T-helper 2 cell treated with Interferon-gamma antibody and Interleukin-4, amounts not matched to agents 5 μg/mL and 100 μg/mL, for 36 hours (primary cell): ENCODE measurements around the gene ING4.
A peak's percentile ranks its signal among the peaks of the same experiment; 100 is the strongest.

ENCODE experiments used
- DNase-seq: peaks from one replicate; pipeline ENCODE4 v3.0.0; 2021; ENCODE audit warnings: low spot score
- H3K27ac Mint-ChIP-seq: one replicate; pipeline ENCODE4 v1.8.0; 2021; ENCODE audit warnings: mild to moderate bottlenecking, mixed read lengths
- H3K27me3 Mint-ChIP-seq: one replicate; pipeline ENCODE4 v1.8.0; 2021; ENCODE audit warnings: low read depth, mixed read lengths
- H3K36me3 Mint-ChIP-seq: one replicate; pipeline ENCODE4 v1.8.0; 2021; ENCODE audit warnings: low read depth, mixed read lengths
- H3K4me1 Mint-ChIP-seq: one replicate; pipeline ENCODE4 v1.8.0; 2021; ENCODE audit warnings: low read depth, mixed read lengths
- H3K4me3 Mint-ChIP-seq: one replicate; pipeline ENCODE4 v1.8.0; 2022; ENCODE audit warnings: mild to moderate bottlenecking, moderate library complexity, mixed read lengths
- H3K9me3 Mint-ChIP-seq: one replicate; pipeline ENCODE4 v1.8.0; 2021; ENCODE audit warnings: mixed read lengths

Gene ING4

GRCh38 chr12:6695313-6696045, 32.6 kb upstream of the ING4 start:
- H3K36me3 Mint-ChIP-seq: no peaks in the 10 kb centered on the region
- no peak for DNase-seq
- H3K27me3 Mint-ChIP-seq: peaks cover 20% of the 10 kb centered on the region
- no peak overlapping the region for H3K27ac Mint-ChIP-seq
- H3K9me3 Mint-ChIP-seq: no peaks in the 10 kb centered on the region
- peaks cover 8% of the 10 kb centered on the region for H3K4me1 Mint-ChIP-seq
- H3K4me3 Mint-ChIP-seq: no peak overlapping the region

GRCh38 chr12:6694701-6695100, 31.8 kb upstream of the ING4 start:
- no peak for DNase-seq
- H3K36me3 Mint-ChIP-seq: no peaks in the 10 kb centered on the region
- peaks cover 11% of the 10 kb centered on the region for H3K4me1 Mint-ChIP-seq
- no peak overlapping the region for H3K4me3 Mint-ChIP-seq
- H3K9me3 Mint-ChIP-seq: no peaks in the 10 kb centered on the region
- H3K27me3 Mint-ChIP-seq: peaks cover 18% of the 10 kb centered on the region
- no peak overlapping the region for H3K27ac Mint-ChIP-seq

- H3K36me3 Mint-ChIP-seq: no peaks in the 10 kb centered on the region
- no peak for DNase-seq
- H3K27ac Mint-ChIP-seq: no peak overlapping the region
- peaks cover 10% of the 10 kb centered on the region for H3K27me3 Mint-ChIP-seq
- no peaks in the 10 kb centered on the region for H3K9me3 Mint-ChIP-seq
- peaks cover 6% of the 10 kb centered on the region for H3K4me1 Mint-ChIP-seq
- H3K4me3 Mint-ChIP-seq: no peak overlapping the region
Measured at GRCh38 chr12:6693832-6694355, 31.0 kb upstream of the ING4 start.

GRCh38 chr12:6692888-6693287, 30.0 kb upstream of the ING4 start:
- Mint-ChIP-seq H3K27ac (no peak overlapping the region), H3K4me1 (peaks cover 10% of the 10 kb centered on the region), H3K36me3 (peaks cover 5% of the 10 kb centered on the region), H3K4me3 (no peak overlapping the region), H3K9me3 (no peaks in the 10 kb centered on the region), H3K27me3 (peaks cover under 1% of the 10 kb centered on the region)
- no peak for DNase-seq

GRCh38 chr12:6691473-6691872, 28.6 kb upstream of the ING4 start:
- H3K4me3 Mint-ChIP-seq: no peak overlapping the region
- no peaks in the 10 kb centered on the region for H3K27me3 Mint-ChIP-seq
- DNase-seq: no peak
- no peak overlapping the region for H3K27ac Mint-ChIP-seq
- peaks cover 18% of the 10 kb centered on the region for H3K36me3 Mint-ChIP-seq
- no peaks in the 10 kb centered on the region for H3K9me3 Mint-ChIP-seq
- peaks cover 24% of the 10 kb centered on the region for H3K4me1 Mint-ChIP-seq

GRCh38 chr12:6688999-6689882, 26.3 kb upstream of the ING4 start, which contains the start of gene ZNF384:
Gene ZNF384 (minus strand): TSS chr12:6689375. CDS start chr12:6679520, 9,855 bp downstream.
- Mint-ChIP-seq H3K36me3 (peaks cover 29% of the 10 kb centered on the region), H3K27me3 (no peaks in the 10 kb centered on the region), H3K4me1 (peaks cover 40% of the 10 kb centered on the region), H3K4me3 (peak within 1 kb of the TSS; percentile 98), H3K9me3 (no peaks in the 10 kb centered on the region), H3K27ac (peak within 1 kb of the TSS; percentile 96)
- DNase-seq: peak; percentile 94

GRCh38 chr12:6688543-6688998, 25.7 kb upstream of the ING4 start:
- DNase-seq: no peak
- Mint-ChIP-seq H3K4me1 (peaks cover 40% of the 10 kb centered on the region), H3K36me3 (peaks cover 32% of the 10 kb centered on the region), H3K27ac (peak overlapping the region; percentile 96), H3K4me3 (peak overlapping the region; percentile 98), H3K27me3 (no peaks in the 10 kb centered on the region), H3K9me3 (no peaks in the 10 kb centered on the region)

GRCh38 chr12:6685814-6686213, 22.9 kb upstream of the ING4 start:
- Mint-ChIP-seq H3K27me3 (no peaks in the 10 kb centered on the region), H3K9me3 (no peaks in the 10 kb centered on the region), H3K4me3 (no peak overlapping the region), H3K27ac (no peak overlapping the region), H3K4me1 (peaks cover 37% of the 10 kb centered on the region), H3K36me3 (peaks cover 46% of the 10 kb centered on the region)
- DNase-seq: no peak

- Mint-ChIP-seq H3K9me3 (no peaks in the 10 kb centered on the region), H3K4me3 (peak overlapping the region; percentile 1), H3K27me3 (no peaks in the 10 kb centered on the region), H3K36me3 (peaks cover 46% of the 10 kb centered on the region), H3K4me1 (peaks cover 34% of the 10 kb centered on the region), H3K27ac (no peak overlapping the region)
- peak; percentile 32 for DNase-seq
Measured at GRCh38 chr12:6684609-6685008, 21.7 kb upstream of the ING4 start.

GRCh38 chr12:6676962-6677361, 14.0 kb upstream of the ING4 start:
- Mint-ChIP-seq H3K36me3 (peaks cover 68% of the 10 kb centered on the region), H3K27me3 (no peaks in the 10 kb centered on the region), H3K9me3 (no peaks in the 10 kb centered on the region), H3K4me3 (no peak overlapping the region), H3K27ac (no peak overlapping the region), H3K4me1 (peaks cover 5% of the 10 kb centered on the region)
- DNase-seq: no peak

GRCh38 chr12:6672143-6672542, 9.2 kb upstream of the ING4 start:
- Mint-ChIP-seq H3K4me1 (peaks cover 5% of the 10 kb centered on the region), H3K27me3 (no peaks in the 10 kb centered on the region), H3K4me3 (no peak overlapping the region), H3K36me3 (peaks cover 83% of the 10 kb centered on the region), H3K9me3 (no peaks in the 10 kb centered on the region), H3K27ac (no peak overlapping the region)
- no peak for DNase-seq

- Mint-ChIP-seq H3K36me3 (peaks cover 65% of the 10 kb centered on the region), H3K27ac (no peak overlapping the region)
Measured at GRCh38 chr12:6667559-6668210, 4.8 kb upstream of the ING4 start.

GRCh38 chr12:6666211-6666610, 3.3 kb upstream of the ING4 start:
- Mint-ChIP-seq H3K4me3 (no peak overlapping the region), H3K36me3 (peaks cover 51% of the 10 kb centered on the region), H3K27me3 (no peaks in the 10 kb centered on the region), H3K4me1 (peaks cover 16% of the 10 kb centered on the region), H3K27ac (no peak overlapping the region), H3K9me3 (no peaks in the 10 kb centered on the region)
- no peak for DNase-seq

More at GRCh38 chr12:6667559-6668210, 4.8 kb upstream of the ING4 start:
- H3K4me1 Mint-ChIP-seq: peaks cover 8% of the 10 kb centered on the region
- DNase-seq: no peak
- no peak overlapping the region for H3K4me3 Mint-ChIP-seq
- no peaks in the 10 kb centered on the region for H3K27me3 Mint-ChIP-seq
- H3K9me3 Mint-ChIP-seq: no peaks in the 10 kb centered on the region
